HG03439 (cell line): Measurements from ENCODE around the gene SKOR1.
A peak's percentile ranks its signal among the peaks of the same experiment; 100 is the strongest.

ENCODE experiments used
- ATAC-seq: cut with Tn5 transposase; IDR thresholded peaks from one replicate; pipeline ENCODE4 v1.9.1; 2021; ENCODE audit warnings: mild to moderate bottlenecking, moderate library complexity; ENCODE audit not compliant: unreplicated experiment

SKOR1 gene, protein sequence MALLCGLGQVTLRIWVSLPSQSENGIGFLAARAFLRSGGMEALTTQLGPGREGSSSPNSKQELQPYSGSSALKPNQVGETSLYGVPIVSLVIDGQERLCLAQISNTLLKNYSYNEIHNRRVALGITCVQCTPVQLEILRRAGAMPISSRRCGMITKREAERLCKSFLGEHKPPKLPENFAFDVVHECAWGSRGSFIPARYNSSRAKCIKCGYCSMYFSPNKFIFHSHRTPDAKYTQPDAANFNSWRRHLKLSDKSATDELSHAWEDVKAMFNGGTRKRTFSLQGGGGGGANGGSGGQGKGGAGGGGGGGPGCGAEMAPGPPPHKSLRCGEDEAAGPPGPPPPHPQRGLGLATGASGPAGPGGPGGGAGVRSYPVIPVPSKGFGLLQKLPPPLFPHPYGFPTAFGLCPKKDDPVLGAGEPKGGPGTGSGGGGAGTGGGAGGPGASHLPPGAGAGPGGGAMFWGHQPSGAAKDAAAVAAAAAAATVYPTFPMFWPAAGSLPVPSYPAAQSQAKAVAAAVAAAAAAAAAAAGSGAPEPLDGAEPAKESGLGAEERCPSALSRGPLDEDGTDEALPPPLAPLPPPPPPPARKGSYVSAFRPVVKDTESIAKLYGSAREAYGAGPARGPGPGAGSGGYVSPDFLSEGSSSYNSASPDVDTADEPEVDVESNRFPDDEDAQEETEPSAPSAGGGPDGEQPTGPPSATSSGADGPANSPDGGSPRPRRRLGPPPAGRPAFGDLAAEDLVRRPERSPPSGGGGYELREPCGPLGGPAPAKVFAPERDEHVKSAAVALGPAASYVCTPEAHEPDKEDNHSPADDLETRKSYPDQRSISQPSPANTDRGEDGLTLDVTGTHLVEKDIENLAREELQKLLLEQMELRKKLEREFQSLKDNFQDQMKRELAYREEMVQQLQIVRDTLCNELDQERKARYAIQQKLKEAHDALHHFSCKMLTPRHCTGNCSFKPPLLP

DNA sequence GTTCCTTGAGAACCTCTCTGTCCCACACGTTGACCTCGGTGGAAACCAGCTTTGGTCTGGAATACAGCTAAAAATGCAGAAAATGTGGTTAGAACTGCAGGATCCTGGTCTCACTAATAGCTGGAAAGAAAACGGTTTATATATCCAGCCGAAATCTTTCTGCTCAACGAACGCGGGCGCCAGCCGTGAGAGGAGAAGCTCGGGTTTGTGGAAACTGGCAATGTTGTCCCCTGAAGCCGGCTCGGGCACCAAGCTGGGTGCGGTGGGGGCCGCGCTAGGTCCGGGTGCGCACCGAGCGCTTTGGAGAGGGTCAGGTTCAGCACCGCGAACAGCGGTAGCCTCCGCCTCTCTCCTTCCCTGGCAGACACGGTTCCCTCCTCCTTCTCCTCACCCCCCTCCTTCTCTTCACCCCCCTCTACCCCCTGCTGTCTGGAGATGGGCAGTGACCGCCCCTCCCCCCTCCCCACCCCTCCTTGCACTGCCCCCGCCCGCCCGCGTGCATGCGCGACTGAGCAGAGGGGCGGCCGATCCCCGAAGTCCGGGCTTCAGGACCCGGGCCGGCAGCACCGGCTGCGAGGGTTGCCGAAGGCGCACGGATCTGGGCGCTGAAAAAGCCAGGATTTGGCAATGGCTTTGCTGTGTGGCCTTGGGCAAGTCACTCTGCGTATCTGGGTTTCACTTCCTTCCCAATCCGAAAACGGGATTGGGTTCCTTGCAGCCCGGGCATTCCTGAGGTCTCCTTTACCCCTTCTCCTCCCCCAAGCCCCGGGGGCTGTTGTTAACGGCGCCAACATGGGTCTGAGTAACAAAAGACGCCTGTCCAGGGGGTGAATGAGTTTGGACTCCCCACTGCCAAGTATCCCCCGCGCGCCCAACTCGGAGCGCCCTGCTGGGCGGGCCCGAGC is at the start of gene SKOR1:
Gene SKOR1, plus strand, starts transcription at position 534 of the 905 bp plus-strand sequence. Its CDS starts 94 bp downstream, at position 628.
- no peak for ATAC-seq

DNA sequence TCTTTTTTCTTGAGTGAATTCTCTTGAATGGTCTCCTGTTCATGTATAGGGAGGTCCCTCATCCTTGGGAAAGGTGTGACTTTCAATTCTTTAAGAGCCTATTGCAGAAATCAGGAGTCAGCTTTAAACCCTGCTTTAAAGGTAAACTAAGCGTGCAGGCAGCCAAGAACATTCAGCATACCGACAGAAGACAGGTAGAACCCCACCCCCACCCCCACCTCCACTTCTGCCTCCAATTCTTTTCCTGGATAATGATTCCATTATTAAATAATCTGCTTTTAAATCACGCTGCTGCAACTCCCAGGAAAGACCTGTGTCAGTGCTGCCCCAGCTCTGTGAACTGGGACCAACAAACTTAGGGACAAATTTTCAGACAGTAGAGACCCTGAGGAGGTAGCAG is 49.3 kb upstream of the SKOR1 start:
- ATAC-seq = no peak

DNA sequence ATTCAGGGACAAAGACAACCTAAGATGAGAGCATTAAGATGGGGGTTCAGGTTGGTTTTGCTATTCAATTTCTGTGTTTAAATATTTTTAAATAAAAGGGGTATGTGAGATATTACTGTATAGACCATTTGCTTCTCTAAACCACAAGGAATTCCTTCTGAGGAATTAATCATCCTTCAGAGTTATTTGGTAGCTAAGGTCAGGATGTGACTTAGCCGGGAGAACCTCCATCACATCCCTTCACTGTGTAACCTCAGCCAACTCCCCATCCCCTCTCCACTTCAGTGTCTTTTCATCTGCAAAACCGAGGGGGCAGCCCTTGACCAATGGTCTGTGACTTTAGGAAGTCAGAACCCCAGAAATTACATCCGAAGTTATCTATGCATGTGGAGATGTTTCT is 48.7 kb upstream of the SKOR1 start:
- ATAC-seq = no peak

DNA sequence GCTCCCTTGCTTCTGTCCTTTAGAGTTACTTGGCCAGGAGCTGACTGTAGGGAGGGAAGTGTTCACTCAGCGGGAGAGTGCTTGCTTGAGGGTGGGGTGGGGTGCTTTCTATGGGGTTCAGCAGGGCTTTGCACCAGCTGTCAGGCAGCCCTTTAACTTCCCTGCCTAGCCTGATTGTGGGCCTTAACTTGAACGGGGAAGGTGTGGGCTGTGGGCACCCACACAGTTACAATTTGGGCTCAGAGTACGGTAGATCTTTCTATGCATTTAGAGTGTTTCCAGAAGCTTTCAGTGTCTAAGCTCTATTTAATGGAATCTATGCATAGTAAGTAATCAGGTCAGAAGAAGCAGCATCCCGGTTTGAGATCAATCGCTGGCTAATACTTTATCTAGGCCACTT is 48.2 kb upstream of the SKOR1 start:
- no peak for ATAC-seq

DNA sequence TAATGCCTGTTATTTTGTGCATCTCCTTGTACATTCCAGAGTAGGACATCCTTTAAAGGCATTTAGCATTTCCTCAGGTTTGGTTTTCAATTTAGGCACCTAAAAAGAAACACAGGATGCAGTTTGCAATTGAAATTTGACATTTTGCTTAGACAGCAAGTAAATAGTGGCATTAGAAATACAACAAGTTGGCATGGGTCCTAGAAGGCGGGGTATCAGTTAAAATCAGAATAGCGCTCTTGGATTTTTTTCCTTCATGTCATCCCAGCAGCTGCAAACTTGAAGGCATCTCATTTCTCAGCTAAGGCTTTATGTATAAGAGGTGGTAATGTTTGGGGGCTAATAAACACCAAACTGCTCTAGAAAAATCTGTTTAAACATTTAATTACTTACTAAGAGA is 47.5 kb upstream of the SKOR1 start:
- ATAC-seq = no peak

DNA sequence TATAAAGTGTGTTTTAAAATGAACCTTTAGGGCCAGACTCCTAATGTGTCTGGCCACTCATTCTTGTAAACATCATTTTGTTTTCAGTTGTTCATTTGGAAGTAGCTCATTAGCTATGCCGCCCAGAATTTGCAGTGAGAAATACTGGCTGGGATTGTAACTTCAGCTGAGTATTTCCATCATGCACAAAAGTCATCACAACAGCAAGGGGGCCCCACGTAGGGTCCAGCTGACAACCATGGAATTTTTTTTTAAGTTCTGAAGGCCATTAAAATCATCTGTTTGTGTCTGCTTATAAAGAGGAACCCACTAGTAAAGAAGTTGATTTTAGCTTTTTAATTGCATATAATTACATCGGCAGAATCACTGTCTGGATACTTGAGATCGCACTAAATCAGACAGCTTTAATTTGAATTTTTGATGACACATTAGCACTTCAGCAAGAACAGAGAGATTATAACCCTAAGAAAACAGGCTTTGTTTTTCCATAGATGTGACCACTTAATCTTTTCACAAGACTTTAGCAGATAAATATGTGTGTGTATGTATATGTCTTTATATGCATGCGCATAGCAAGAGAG is 46.3 kb upstream of the SKOR1 start:
- no peak for ATAC-seq

DNA sequence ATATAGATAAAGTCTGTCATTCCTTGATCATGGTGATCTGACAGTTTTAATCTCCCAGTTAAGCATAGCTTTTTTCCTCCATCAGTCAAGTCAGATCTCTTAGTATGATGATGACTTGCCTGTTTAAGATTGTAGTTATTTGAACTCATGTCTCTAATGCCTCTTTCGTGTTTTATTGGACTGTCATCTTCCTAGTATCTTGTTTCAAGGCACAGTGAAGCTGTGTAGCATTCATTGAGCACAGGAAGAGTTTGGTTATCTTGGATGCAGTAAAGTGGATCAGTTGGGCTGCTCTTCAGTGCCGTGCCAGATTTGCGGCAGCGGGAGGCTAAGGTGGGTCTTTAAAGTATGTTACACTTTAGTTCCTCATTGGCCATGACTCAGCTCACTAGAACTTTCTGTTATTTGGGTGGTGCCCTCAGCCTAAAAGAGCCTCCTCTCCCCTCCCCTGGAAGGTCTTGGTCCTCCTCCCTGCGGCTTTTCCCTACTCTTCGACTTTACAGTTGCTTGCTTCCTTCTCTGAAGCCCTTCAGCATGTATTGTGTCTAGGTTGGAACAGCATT is 45.7 kb upstream of the SKOR1 start:
- ATAC-seq = no peak

DNA sequence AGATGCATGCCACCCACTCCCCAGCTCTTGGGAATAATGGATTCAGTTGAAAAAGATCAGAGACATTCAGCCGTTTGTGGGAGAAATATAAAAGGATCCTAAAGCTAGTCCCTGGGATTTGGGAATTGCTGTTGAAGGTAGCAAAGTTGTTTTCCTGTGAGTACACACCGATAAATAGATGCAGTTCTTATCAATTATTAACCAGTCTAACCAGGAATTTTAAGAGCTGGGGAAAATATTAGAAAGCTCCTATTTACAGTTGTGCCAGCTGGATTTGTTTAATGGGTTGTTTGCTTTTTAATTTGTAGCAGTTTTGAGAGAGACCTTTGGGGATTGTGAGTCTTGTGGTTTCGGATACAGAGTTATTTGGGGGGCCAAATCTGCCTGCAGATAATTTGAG is 44.2 kb upstream of the SKOR1 start:
- no peak for ATAC-seq

DNA sequence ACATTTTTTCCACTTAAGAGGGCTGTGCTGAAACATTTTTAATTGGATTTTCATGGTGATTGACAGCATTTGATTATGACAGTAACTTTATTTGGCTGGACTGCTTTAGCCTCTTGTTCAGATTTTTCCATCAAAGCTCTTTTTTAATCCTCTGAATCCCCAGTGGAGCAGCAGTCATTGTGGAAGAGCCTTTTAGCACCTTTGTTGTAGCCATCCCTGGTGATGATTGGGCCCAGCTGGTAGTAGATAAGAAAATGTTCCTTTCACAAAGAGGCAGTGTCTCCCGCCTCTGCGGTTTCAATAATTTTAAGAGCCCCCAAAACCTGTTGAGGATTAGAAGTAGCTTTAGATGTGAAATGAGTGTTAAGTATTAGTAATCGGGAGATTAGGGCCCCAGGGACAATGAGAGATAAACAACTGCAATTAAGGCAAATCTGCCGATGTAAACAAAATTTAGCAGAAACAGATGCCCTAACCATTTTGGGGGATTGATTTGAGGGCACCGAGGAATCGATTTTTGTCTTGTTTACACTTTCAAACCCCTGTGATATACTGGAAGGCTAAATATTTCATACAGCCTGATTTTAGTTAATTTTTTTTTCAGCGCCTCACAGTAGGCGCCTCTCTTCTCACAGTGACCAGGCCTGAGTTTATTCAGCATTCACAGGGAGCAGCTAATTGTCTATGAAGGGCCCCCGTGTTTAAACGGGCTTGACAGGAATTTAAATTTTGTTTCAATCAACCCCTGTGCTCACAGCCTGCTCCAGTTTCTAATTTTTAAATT is 43.2 kb upstream of the SKOR1 start:
- ATAC-seq = no peak

DNA sequence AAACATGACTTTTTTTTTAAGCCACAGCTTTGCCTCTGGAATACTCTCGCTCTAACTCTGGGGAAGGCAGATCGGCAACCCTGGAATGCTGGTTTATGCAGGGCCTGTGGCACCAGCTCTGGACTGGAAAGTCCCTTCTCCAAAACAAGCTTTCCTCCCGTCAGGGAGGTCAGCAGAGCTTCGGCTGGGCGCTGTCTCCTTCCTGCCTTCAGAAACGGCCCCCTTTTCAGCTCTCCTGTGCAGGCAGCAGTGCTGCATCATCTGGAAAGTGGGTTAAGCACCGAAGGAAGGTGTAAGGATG is 42.7 kb upstream of the SKOR1 start:
- ATAC-seq = no peak

DNA sequence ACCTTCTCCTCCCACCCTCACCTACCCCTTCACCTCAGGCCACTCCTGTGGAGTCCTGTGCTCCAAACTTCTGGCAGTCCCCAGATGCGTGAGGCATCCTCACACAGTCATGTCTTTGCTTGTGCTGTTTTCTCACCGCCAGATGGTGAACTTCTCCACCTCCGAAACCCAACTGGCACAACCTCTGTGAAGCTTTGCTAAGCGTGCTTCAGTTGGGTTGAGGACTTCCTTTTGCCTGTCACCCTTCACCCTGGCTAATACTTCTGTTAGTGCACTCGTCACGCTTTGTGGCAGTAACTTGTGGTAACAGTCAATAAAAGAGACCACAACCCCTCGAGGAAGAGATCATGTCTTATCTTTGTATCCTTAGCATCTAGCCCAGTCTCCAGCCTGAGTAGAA is 42.0 kb upstream of the SKOR1 start:
- ATAC-seq = peak; percentile 53

DNA sequence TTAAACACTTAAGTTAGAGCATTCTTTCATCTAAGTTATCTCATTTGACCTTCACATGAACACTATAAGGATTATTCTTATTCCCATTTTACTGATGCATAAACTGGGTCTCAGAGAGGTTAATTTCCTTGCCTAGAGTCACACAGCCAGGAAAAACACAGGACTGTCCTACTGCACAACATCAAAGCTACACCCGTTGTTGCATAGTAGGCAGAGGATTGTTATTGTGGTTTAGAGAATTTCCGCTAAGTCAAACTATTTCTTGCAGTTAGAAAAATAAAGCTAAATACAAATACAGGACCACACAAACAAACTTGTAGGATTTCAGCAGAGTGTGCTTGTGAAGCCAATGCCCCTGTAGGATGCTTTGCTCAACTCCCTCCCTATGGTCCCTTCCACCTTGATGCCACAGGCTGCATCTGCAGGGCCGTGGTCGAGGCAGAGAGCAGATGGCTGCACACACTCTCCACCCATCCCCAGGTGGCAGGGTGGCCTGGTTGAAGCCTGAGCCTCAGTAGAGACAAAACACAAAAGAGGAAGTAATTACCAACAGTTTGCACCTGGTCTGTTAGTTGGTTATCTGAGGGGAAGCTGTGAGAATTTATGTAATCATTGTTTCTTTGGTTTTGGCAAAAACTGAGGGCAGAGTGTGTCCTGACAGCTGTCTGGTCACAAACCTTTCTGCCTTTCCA is 41.1 kb upstream of the SKOR1 start:
- peak; percentile 77 for ATAC-seq

DNA sequence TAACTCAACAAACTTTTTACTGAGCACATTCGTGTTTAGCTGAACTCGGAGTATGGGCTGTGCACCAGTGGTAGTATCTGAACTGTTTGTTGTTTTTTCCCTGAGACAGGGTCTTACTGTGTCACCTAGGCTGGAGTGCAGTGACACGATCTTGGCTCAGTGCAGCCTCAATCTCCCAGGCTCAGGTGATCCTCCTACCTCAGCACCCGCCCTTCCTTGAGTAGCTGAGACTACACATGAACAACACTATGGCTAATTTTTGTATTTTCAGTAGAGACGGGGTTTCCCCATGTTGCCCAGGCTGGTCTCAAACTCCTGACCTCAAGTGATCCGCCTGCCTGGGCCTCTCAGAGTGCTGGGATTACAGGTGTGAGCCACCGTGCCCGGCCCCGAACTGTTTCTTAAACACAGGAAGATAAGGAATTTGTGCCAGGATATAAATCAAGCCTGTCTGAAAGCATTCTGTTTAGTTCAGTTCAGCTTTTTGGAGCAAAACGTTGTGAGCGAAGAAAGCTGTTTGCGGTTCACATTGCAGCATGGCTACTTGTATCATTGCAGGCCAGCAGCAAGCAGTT is 40.4 kb upstream of the SKOR1 start:
- peak; percentile 19 for ATAC-seq

DNA sequence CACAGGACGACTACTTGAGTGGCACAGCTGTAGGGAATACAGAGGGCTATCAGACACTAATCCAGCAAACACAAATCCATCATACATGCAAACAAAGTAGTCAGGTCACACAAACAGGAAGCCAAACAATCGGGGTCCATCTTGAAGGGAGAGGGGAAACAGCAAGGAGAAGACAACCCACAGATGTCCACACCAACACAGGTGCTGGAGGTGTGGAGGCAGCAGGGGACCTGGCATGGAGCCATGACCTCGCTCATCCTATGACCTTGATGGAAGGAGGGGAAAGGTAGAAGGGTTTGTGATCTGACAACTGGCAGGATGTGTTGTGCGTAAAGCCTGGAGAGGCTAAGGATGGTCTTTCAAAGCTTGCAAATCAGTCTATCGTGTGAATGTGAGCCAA is 39.9 kb upstream of the SKOR1 start:
- no peak for ATAC-seq

DNA sequence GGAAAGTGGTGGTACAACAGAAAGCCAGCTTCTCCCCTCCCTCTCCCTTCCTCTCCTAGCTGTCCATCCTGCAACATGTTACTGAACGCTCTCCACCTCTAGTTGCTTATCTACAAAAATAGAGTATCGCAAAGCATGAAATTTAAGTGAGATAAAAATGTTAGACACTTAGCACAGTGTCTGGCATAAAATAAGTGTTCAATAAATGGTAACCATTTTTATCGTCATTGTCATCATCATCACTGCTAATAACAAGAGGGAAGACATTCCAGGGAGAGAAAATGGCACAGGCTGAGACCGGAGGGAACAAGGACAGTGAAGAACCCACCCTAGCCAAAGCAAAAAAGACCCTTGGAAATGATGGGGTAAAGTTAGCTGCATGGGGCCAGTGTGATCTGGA is 38.7 kb upstream of the SKOR1 start:
- ATAC-seq = no peak

DNA sequence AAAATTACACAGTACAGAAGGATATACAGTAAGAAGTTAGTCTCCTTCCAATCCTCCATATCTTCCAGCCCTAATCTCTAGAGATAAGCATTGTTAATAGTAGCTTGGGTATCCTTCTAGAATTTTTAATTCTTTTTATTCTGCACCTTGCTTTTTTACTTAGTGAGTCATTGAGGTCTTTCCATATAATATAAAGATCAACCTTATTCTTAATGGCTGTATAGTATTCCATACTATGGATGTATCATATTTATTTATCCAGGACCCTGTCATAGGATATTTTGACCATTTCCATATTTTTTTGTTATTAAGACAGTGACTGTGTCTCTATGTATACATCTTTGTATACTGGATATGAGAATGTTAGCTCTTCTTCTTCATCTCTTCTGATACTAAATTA is 36.3 kb upstream of the SKOR1 start:
- ATAC-seq = no peak

DNA sequence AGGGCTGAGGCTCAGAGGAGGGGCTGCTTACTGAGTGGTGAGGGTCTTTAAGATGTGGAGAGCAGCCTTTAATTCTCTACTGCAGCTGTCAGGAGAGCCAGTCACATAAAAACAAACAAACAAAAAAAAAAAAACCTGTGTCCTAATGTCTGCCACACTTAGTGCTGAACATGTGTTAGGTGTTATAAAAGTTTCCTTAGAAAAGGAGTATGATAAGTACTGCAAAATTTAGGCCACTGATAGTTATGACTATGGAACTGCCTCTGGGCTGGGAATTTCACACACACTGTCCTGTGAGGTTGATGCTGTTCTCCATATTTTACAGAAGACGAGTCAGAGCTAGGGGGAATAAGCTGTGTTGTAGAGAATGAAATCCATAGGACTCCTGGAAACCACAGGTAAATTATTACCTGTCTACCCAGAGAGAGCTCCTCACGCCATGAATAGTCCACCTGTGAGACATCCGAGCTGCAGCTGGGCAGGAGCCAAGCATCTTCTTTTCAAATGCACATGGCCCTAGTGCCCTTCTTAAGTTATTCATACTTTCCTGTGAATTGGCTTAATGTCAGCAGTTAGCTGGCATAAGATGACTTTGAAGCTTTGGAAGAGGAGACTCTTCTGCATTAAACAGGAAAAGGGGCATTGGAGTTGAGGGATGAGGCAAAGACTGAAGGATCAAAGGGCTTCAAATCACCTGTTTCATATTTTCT is 34.5 kb upstream of the SKOR1 start:
- no peak for ATAC-seq
